DMS53 treated with DMSO at 0.1 percent for 48 hours (cell line): ENCODE measurements around the gene KCNIP2.
A peak's percentile ranks its signal among the peaks of the same experiment; 100 is the strongest.

Experiments used
- DNase-seq: peaks from one replicate; lab custom pipeline; 2025; ENCODE audit not compliant: unreplicated experiment; lab: John Stamatoyannopoulos, UW

Gene KCNIP2

GRCh38 chr10:101843032-101844021, at the start of gene KCNIP2:
Gene KCNIP2 (minus strand): TSS chr10:101843800. CDS start chr10:101843568, 232 bp downstream.
- peak; percentile 68 for DNase-seq

GRCh38 chr10:101892782-101893391, 49.3 kb upstream of the KCNIP2 start:
- no peak for DNase-seq

GRCh38 chr10:101889256-101890210, 45.9 kb upstream of the KCNIP2 start:
- peak; percentile 63 for DNase-seq

GRCh38 chr10:101888251-101888949, 44.8 kb upstream of the KCNIP2 start:
- no peak for DNase-seq

GRCh38 chr10:101887775-101888174, 44.2 kb upstream of the KCNIP2 start:
- DNase-seq, result no peak

GRCh38 chr10:101886521-101887312, 43.1 kb upstream of the KCNIP2 start:
- DNase-seq, result no peak

GRCh38 chr10:101881036-101881774, 37.6 kb upstream of the KCNIP2 start:
- no peak for DNase-seq

GRCh38 chr10:101880232-101880573, 36.6 kb upstream of the KCNIP2 start:
- DNase-seq, result no peak

GRCh38 chr10:101879456-101880231, 36.0 kb upstream of the KCNIP2 start:
- DNase-seq, result no peak

GRCh38 chr10:101878869-101879268, 35.3 kb upstream of the KCNIP2 start:
- no peak for DNase-seq

GRCh38 chr10:101875068-101875688, 31.6 kb upstream of the KCNIP2 start:
- no peak for DNase-seq

GRCh38 chr10:101874252-101874651, 30.7 kb upstream of the KCNIP2 start:
- DNase-seq, result no peak

GRCh38 chr10:101867931-101868330, 24.3 kb upstream of the KCNIP2 start:
- no peak for DNase-seq

- no peak for DNase-seq
Measured at GRCh38 chr10:101859530-101859929, 15.9 kb upstream of the KCNIP2 start.

GRCh38 chr10:101858723-101859500, 15.3 kb upstream of the KCNIP2 start:
- no peak for DNase-seq

GRCh38 chr10:101857802-101858476, 14.3 kb upstream of the KCNIP2 start:
- DNase-seq, result no peak
